Liver (tissue), 9 donors: ENCODE data around the gene TMEM273. TPM values are rescaled to one million over a fixed set of nuclear protein-coding genes. Genes with fewer than 3 reads are reported as not detected.

Source experiments
- DNase-seq: peaks from one replicate; pipeline ENCODE4 v3.0.0-alpha.2; 2017; ENCODE audit warnings: low spot score
- H3K27ac ChIP-seq, 2 donors: one replicate each; pipeline ENCODE4 v1.7.0; 2013; ENCODE audit warnings: inconsistent platforms in 2 of 2, low read length in 2 of 2, control low read depth in 1 of 2, low read depth in 1 of 2, mild to moderate bottlenecking in 1 of 2
- H3K27me3 ChIP-seq, 4 donors: one replicate each; pipeline versions ENCODE4 v1.6.1 to v1.7.0; 2013; ENCODE audit warnings: low read length in 3 of 4, inconsistent platforms in 1 of 4, mild to moderate bottlenecking in 1 of 4, moderate library complexity in 1 of 4; ENCODE audit not compliant: control insufficient read depth in 4 of 4, insufficient read depth in 4 of 4
- H3K36me3 ChIP-seq, 4 donors: one replicate each; pipeline versions ENCODE4 v1.6.1 to v1.7.0; 2013; ENCODE audit warnings: low read length in 3 of 4, mild to moderate bottlenecking in 3 of 4, low read depth in 1 of 4, moderate library complexity in 1 of 4; ENCODE audit not compliant: control insufficient read depth in 4 of 4, insufficient read depth in 3 of 4
- H3K4me1 ChIP-seq, 4 donors: one replicate each; pipeline versions ENCODE4 v1.6.1 to v1.7.0; 2013; ENCODE audit warnings: low read length in 3 of 4, mild to moderate bottlenecking in 3 of 4, moderate library complexity in 1 of 4; ENCODE audit not compliant: control insufficient read depth in 4 of 4, insufficient read depth in 4 of 4
- H3K4me3 ChIP-seq, 3 donors: one replicate each; pipeline versions ENCODE4 v1.6.1 to v1.7.0; 2013; ENCODE audit warnings: low read length in 3 of 3, control low read depth in 1 of 3, low read depth in 1 of 3, mild to moderate bottlenecking in 1 of 3
- H3K9ac ChIP-seq, 2 donors: one replicate each; pipeline ENCODE4 v1.7.0; 2013; ENCODE audit warnings: low read length in 2 of 2, mild to moderate bottlenecking in 2 of 2, moderate library complexity in 2 of 2, control low read depth in 1 of 2, low read depth in 1 of 2
- H3K9me3 ChIP-seq, 4 donors: one replicate each; pipeline versions ENCODE4 v1.6.1 to v1.7.0; 2013; ENCODE audit warnings: low read length in 3 of 4; ENCODE audit not compliant: control insufficient read depth in 4 of 4
- ATF3 ChIP-seq: IDR thresholded peaks from 2 replicates; pipeline ENCODE4 v1.6.1; 2016; ENCODE audit warnings: antibody characterized with exemption
- CTCF ChIP-seq: fragments of 150-350 bp; IDR thresholded peaks from 2 replicates; pipeline ENCODE4 v1.5.1; 2017; ENCODE audit warnings: improper control_type of control experiment, low read depth, low read length; ENCODE audit not compliant: missing input control
- EGR1 ChIP-seq, 2 donors: IDR thresholded peaks; 2 replicates each; pipeline ENCODE4 v1.6.1; 2016 to 2018; ENCODE audit warnings: antibody characterized with exemption in 2 of 2, low read depth in 2 of 2
- FOXA1 ChIP-seq: IDR thresholded peaks from 2 replicates; pipeline ENCODE4 v1.6.1; 2016; ENCODE audit warnings: antibody characterized with exemption
- GABPA ChIP-seq, 2 donors: IDR thresholded peaks in 1 of 2; conservative IDR thresholded peaks in 1 of 2; 2 replicates each; pipeline ENCODE4 v1.6.1; 2016; ENCODE audit warnings: antibody characterized with exemption in 2 of 2, mild to moderate bottlenecking in 1 of 2, moderate library complexity in 1 of 2
- HNF4A ChIP-seq, 2 donors: conservative IDR thresholded peaks; 2 replicates each; pipeline ENCODE4 v1.6.1; 2016; ENCODE audit warnings: antibody characterized with exemption in 2 of 2, mild to moderate bottlenecking in 2 of 2
- HNF4G ChIP-seq: IDR thresholded peaks from 2 replicates; pipeline ENCODE4 v1.6.1; 2016; ENCODE audit warnings: antibody characterized with exemption
- JUND ChIP-seq, 2 donors: IDR thresholded peaks; 2 replicates each; pipeline ENCODE4 v1.6.1; 2016; ENCODE audit warnings: antibody characterized with exemption in 2 of 2
- MAX ChIP-seq: IDR thresholded peaks from 2 replicates; pipeline ENCODE4 v1.6.1; 2016; ENCODE audit warnings: antibody characterized with exemption
- NR2F2 ChIP-seq: IDR thresholded peaks from 2 replicates; pipeline ENCODE4 v1.6.1; 2016; ENCODE audit warnings: antibody characterized with exemption
- RXRA ChIP-seq, 2 donors: IDR thresholded peaks; 2 replicates each; pipeline ENCODE4 v1.6.1; 2017 to 2018; ENCODE audit warnings: antibody characterized with exemption in 2 of 2, mild to moderate bottlenecking in 1 of 2
- SP1 ChIP-seq: IDR thresholded peaks from 2 replicates; pipeline ENCODE4 v1.6.1; 2018; ENCODE audit warnings: antibody characterized with exemption, mild to moderate bottlenecking
- TAF1 ChIP-seq: conservative IDR thresholded peaks from 2 replicates; pipeline ENCODE4 v1.6.1; 2016; ENCODE audit warnings: antibody characterized with exemption, mild to moderate bottlenecking
- YY1 ChIP-seq: IDR thresholded peaks from 2 replicates; pipeline ENCODE4 v1.6.1; 2016; ENCODE audit warnings: antibody characterized with exemption, mild to moderate bottlenecking
- WGBS: extraction: QIAGEN DNeasy Blood & Tissue Kit; methylation state at CpG from one replicate; pipeline ENCODE4 v1.1.7; 2013; 5-methylcytosine and 5-hydroxymethylcytosine counted together
- polyA plus RNA-seq, 2 donors: library from polyadenylated mRNA; stranded (reverse) in 1 of 2; unstranded in 1 of 2; fragments of 200-250 nt in 1 of 2; fragments of >200 nt in 1 of 2; fragmentation: Nextera tagmentation in 1 of 2; extraction: Ambion mirVana in 1 of 2; gene quantifications; one replicate each; pipeline versions ENCODE4 v1.2.1 to v1.2.3, GENCODE V29; 2013 to 2015
- total RNA-seq, 2 donors: library from RNA; depleted of rRNA; stranded (reverse); fragments of >200 nt; gene quantifications; one replicate each; pipeline ENCODE4 v1.2.3, GENCODE V29; 2014
- TF ChIP-seq, protein P1 (sequence below): IDR thresholded peaks from 2 replicates; pipeline ENCODE4 v1.6.1; 2016; ENCODE audit warnings: antibody characterized with exemption
- TF ChIP-seq, protein P2 (sequence below): IDR thresholded peaks from 2 replicates; pipeline ENCODE4 v1.6.1; 2016; ENCODE audit warnings: antibody characterized with exemption, mild to moderate bottlenecking
- donor health status: healthy.
- donor health status: healthy.
- donor health status: healthy.
- donor health status: healthy.
- donor health status: healthy.

TMEM273 gene
- total and polyA plus RNA-seq, 4 donors, result 2.5 to 9.5 (median 4.5) TPM

GRCh38 chr10:49107887-49108267 lies 80.3 kb downstream of the TMEM273 start:
- H3K9me3 ChIP-seq, result no peaks in the 10 kb centered on the region
- DNase-seq, result no peak
- H3K4me3 ChIP-seq, result no peak overlapping the region
- H3K4me1 ChIP-seq, result peaks cover 8 to 17% (median 12%) of the 10 kb centered on the region in 4 donors
- no peaks in the 10 kb centered on the region for H3K36me3 ChIP-seq
- no peak overlapping the region for H3K9ac ChIP-seq
- 98% methylated on average over 8 of the region's 8 CpGs for WGBS
- TF ChIP-seq YY1 (no peak), FOXA1 (no peak), GABPA (IDR thresholded peaks at IDR 0.05 in 1 of 2, conservative IDR thresholded peaks at IDR 0.05 in 1 of 2) (no peak), JUND (IDR thresholded peaks at IDR 0.05) (no peak), NR2F2 (no peak), HNF4G (no peak), CTCF (no peak), MAX (no peak), TAF1 (no peak), EGR1 (IDR thresholded peaks at IDR 0.05; ENCODE audit: low read depth in 2 of 2) (no peak), HNF4A (conservative IDR thresholded peaks at IDR 0.05) (no peak), ATF3 (no peak), RXRA (IDR thresholded peaks at IDR 0.05) (no peak), SP1 (no peak)
- TF ChIP-seq, protein P1, sequence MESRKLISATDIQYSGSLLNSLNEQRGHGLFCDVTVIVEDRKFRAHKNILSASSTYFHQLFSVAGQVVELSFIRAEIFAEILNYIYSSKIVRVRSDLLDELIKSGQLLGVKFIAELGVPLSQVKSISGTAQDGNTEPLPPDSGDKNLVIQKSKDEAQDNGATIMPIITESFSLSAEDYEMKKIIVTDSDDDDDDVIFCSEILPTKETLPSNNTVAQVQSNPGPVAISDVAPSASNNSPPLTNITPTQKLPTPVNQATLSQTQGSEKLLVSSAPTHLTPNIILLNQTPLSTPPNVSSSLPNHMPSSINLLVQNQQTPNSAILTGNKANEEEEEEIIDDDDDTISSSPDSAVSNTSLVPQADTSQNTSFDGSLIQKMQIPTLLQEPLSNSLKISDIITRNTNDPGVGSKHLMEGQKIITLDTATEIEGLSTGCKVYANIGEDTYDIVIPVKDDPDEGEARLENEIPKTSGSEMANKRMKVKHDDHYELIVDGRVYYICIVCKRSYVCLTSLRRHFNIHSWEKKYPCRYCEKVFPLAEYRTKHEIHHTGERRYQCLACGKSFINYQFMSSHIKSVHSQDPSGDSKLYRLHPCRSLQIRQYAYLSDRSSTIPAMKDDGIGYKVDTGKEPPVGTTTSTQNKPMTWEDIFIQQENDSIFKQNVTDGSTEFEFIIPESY, result no peak
- TF ChIP-seq, protein P2, sequence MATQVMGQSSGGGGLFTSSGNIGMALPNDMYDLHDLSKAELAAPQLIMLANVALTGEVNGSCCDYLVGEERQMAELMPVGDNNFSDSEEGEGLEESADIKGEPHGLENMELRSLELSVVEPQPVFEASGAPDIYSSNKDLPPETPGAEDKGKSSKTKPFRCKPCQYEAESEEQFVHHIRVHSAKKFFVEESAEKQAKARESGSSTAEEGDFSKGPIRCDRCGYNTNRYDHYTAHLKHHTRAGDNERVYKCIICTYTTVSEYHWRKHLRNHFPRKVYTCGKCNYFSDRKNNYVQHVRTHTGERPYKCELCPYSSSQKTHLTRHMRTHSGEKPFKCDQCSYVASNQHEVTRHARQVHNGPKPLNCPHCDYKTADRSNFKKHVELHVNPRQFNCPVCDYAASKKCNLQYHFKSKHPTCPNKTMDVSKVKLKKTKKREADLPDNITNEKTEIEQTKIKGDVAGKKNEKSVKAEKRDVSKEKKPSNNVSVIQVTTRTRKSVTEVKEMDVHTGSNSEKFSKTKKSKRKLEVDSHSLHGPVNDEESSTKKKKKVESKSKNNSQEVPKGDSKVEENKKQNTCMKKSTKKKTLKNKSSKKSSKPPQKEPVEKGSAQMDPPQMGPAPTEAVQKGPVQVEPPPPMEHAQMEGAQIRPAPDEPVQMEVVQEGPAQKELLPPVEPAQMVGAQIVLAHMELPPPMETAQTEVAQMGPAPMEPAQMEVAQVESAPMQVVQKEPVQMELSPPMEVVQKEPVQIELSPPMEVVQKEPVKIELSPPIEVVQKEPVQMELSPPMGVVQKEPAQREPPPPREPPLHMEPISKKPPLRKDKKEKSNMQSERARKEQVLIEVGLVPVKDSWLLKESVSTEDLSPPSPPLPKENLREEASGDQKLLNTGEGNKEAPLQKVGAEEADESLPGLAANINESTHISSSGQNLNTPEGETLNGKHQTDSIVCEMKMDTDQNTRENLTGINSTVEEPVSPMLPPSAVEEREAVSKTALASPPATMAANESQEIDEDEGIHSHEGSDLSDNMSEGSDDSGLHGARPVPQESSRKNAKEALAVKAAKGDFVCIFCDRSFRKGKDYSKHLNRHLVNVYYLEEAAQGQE, result no peak
- no peak overlapping the region for H3K27ac ChIP-seq
- no peaks in the 10 kb centered on the region for H3K27me3 ChIP-seq
